HepG2 (cell line): Measurements from ENCODE around the gene TWNK. TPM values are rescaled to one million over a fixed set of nuclear protein-coding genes. Genes with fewer than 3 reads are reported as not detected.
A peak's percentile ranks its signal among the peaks of the same experiment; 100 is the strongest.

Source experiments
- AGO1 ChIP-seq: fragments of 200-400 bp; formaldehyde crosslinking; IDR thresholded peaks from 2 replicates; pipeline ENCODE4 v1.6.1; 2017; ENCODE audit warnings: mild to moderate bottlenecking, low read depth, low read length, moderate library complexity; ENCODE audit not compliant: poor library complexity, severe bottlenecking
- ATAD3A ChIP-seq: sonication (generic); formaldehyde crosslinking; IDR thresholded peaks from 2 replicates; pipeline ENCODE4 v1.4.0; 2020; ENCODE audit warnings: missing genetic modification reagents
- CHCHD3 ChIP-seq: sonication (generic); formaldehyde crosslinking; IDR thresholded peaks from 2 replicates; pipeline ENCODE4 v1.8.0; 2022; ENCODE audit warnings: mild to moderate bottlenecking, missing genetic modification reagents, moderate library complexity
- DPF2 ChIP-seq: sonication (generic); formaldehyde crosslinking; IDR thresholded peaks from 2 replicates; pipeline ENCODE4 v1.4.0; 2020; ENCODE audit warnings: mild to moderate bottlenecking, low read depth, missing genetic modification reagents, borderline replicate concordance
- EZH2 ChIP-seq: conservative IDR thresholded peaks from 2 replicates; pipeline ENCODE4 v1.6.1; 2012; ENCODE audit warnings: mild to moderate bottlenecking, low read depth, low read length, moderate library complexity
- HINFP ChIP-seq: sonication (generic); formaldehyde crosslinking; IDR thresholded peaks from 2 replicates; pipeline ENCODE4 v1.4.0; 2020; ENCODE audit warnings: low read depth, mild to moderate bottlenecking, missing genetic modification reagents
- JDP2 ChIP-seq: sonication (generic); formaldehyde crosslinking; IDR thresholded peaks from 2 replicates; pipeline ENCODE4 v1.8.1; 2022; ENCODE audit warnings: missing genetic modification reagents, borderline replicate concordance
- MED13 ChIP-seq: sonication (generic); formaldehyde crosslinking; IDR thresholded peaks from 2 replicates; pipeline ENCODE4 v1.5.0; 2020; ENCODE audit warnings: missing genetic modification reagents
- NCOR1 ChIP-seq: fragments of 200-600 bp; sonication (generic); IDR thresholded peaks from 2 replicates; pipeline ENCODE4 v1.7.0; 2017; ENCODE audit warnings: antibody characterized with exemption, low read length, borderline replicate concordance
- SIX4 ChIP-seq: sonication (generic); formaldehyde crosslinking; IDR thresholded peaks from 2 replicates; pipeline ENCODE4 v1.4.0; 2020; ENCODE audit warnings: missing genetic modification reagents
- SMYD3 ChIP-seq: sonication (generic); formaldehyde crosslinking; IDR thresholded peaks from 2 replicates; pipeline ENCODE4 v1.8.1; 2023; ENCODE audit warnings: mild to moderate bottlenecking, missing genetic modification reagents
- STAT5B ChIP-seq: sonication (generic); formaldehyde crosslinking; IDR thresholded peaks from 2 replicates; pipeline ENCODE4 v1.4.0; 2020; ENCODE audit warnings: missing genetic modification reagents
- ZC3H13 ChIP-seq: sonication (generic); formaldehyde crosslinking; IDR thresholded peaks from 2 replicates; pipeline ENCODE4 v1.8.1; 2023; ENCODE audit warnings: mild to moderate bottlenecking, missing genetic modification reagents, moderate library complexity
- ZNF225 ChIP-seq: sonication (generic); formaldehyde crosslinking; IDR thresholded peaks from 2 replicates; pipeline ENCODE4 v1.4.0; 2020; ENCODE audit warnings: mild to moderate bottlenecking, missing genetic modification reagents
- ZNF234 ChIP-seq: sonication (generic); formaldehyde crosslinking; conservative IDR thresholded peaks from 2 replicates; pipeline ENCODE4 v1.5.1; 2020; ENCODE audit warnings: mild to moderate bottlenecking, missing genetic modification reagents
- ZNF503 ChIP-seq: sonication (generic); formaldehyde crosslinking; IDR thresholded peaks from 2 replicates; pipeline ENCODE4 v1.4.0; 2020; ENCODE audit warnings: missing genetic modification reagents
- ZNF546 ChIP-seq: sonication (generic); formaldehyde crosslinking; conservative IDR thresholded peaks from 2 replicates; pipeline ENCODE4 v1.8.1; 2023; ENCODE audit warnings: mild to moderate bottlenecking, missing genetic modification reagents
- ZNF7 ChIP-seq: IDR thresholded peaks from 2 replicates; pipeline ENCODE4 v1.6.1; 2016; ENCODE audit warnings: missing biosample characterization, missing genetic modification reagents
- ZNF891 ChIP-seq: sonication (generic); formaldehyde crosslinking; IDR thresholded peaks from 2 replicates; pipeline ENCODE4 v1.5.0; 2020; ENCODE audit warnings: mild to moderate bottlenecking, missing genetic modification reagents
- polyA plus RNA-seq, 8 experiments: library from polyadenylated mRNA; depleted of rRNA in 3 of 8; stranded (reverse) in 7 of 8; unstranded in 1 of 8; fragments of >200 nt; fragmentation: Illumina TruSeq in 4 of 8; extraction: Trizol in 4 of 8; gene quantifications; 2 replicates each; pipeline versions ENCODE4 v1.2.1 to v1.2.3, GENCODE V29; 2011 to 2016; ENCODE audit warnings: low read depth in 4 of 8, missing spikeins in 1 of 8, mixed read lengths in 1 of 8; ENCODE audit not compliant: insufficient read depth in 1 of 8
- total RNA-seq, 5 experiments: library from RNA; depleted of rRNA; stranded (reverse); fragments of >200 nt; fragmentation: Illumina TruSeq; extraction: Trizol; gene quantifications; 2 replicates each; pipeline ENCODE4 v1.2.3, GENCODE V29; 2016; ENCODE audit warnings: low read depth in 1 of 5
- TF ChIP-seq, protein P1 (sequence below): IDR thresholded peaks from 2 replicates; pipeline ENCODE4 v1.6.1; 2016; ENCODE audit warnings: mild to moderate bottlenecking, missing biosample characterization, missing genetic modification reagents
- TF ChIP-seq, protein P2 (sequence below): sonication (generic); formaldehyde crosslinking; conservative IDR thresholded peaks from 2 replicates; pipeline ENCODE4 v1.4.0; 2020; ENCODE audit warnings: missing genetic modification reagents
- TF ChIP-seq, protein P3 (sequence below): sonication (generic); formaldehyde crosslinking; IDR thresholded peaks from 2 replicates; pipeline ENCODE4 v1.8.1; 2023; ENCODE audit warnings: missing genetic modification reagents, inconsistent platforms, borderline replicate concordance

TWNK gene
- total and polyA plus RNA-seq, 2 of the 13 experiments (the other 11 are each of a cell fraction or from before 2014, with no cell fraction given) = 10.7 to 16.5 TPM

- no peak for TF ChIP-seq ZNF503 (CRISPR knock-in tag)
- no peak for TF ChIP-seq ZNF891 (CRISPR knock-in tag)
- TF ChIP-seq SMYD3 = 0 out of 2 replicates have a peak, but pooled peaks have one; percentile 44
- TF ChIP-seq, protein P1, sequence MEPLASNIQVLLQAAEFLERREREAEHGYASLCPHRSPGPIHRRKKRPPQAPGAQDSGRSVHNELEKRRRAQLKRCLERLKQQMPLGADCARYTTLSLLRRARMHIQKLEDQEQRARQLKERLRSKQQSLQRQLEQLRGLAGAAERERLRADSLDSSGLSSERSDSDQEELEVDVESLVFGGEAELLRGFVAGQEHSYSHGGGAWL = peak; percentile 78
- TF ChIP-seq MED13 (CRISPR knock-in tag) = no peak
- 0 out of 2 replicates have a peak, but pooled peaks have one; percentile 73 for TF ChIP-seq ZC3H13
- TF ChIP-seq JDP2 = no peak
- no peak for TF ChIP-seq EZH2
- TF ChIP-seq ZNF234 (CRISPR knock-in tag) = no peak
- TF ChIP-seq, protein P2, sequence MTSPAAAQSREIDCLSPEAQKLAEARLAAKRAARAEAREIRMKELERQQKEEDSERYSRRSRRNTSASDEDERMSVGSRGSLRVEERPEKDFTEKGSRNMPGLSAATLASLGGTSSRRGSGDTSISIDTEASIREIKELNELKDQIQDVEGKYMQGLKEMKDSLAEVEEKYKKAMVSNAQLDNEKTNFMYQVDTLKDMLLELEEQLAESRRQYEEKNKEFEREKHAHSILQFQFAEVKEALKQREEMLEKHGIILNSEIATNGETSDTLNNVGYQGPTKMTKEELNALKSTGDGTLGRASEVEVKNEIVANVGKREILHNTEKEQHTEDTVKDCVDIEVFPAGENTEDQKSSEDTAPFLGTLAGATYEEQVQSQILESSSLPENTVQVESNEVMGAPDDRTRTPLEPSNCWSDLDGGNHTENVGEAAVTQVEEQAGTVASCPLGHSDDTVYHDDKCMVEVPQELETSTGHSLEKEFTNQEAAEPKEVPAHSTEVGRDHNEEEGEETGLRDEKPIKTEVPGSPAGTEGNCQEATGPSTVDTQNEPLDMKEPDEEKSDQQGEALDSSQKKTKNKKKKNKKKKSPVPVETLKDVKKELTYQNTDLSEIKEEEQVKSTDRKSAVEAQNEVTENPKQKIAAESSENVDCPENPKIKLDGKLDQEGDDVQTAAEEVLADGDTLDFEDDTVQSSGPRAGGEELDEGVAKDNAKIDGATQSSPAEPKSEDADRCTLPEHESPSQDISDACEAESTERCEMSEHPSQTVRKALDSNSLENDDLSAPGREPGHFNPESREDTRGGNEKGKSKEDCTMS (CRISPR knock-in tag) = no peak
- no peak; the same call in 1 of the 2 replicates for TF ChIP-seq CHCHD3 (CRISPR knock-in tag)
- TF ChIP-seq ZNF225 (CRISPR knock-in tag) = peak; percentile 46; the same call in 1 of the 2 replicates
- TF ChIP-seq SIX4 = no peak
- no peak for TF ChIP-seq DPF2 (CRISPR knock-in tag)
- no peak for TF ChIP-seq NCOR1
- TF ChIP-seq ATAD3A (CRISPR knock-in tag) = no peak
- TF ChIP-seq ZNF546 (CRISPR knock-in tag) = 0 out of 2 replicates have a peak, but pooled peaks have one; percentile 31
- no peak for TF ChIP-seq ZNF7 (CRISPR knock-in tag)
- TF ChIP-seq STAT5B = no peak
- TF ChIP-seq, protein P3, sequence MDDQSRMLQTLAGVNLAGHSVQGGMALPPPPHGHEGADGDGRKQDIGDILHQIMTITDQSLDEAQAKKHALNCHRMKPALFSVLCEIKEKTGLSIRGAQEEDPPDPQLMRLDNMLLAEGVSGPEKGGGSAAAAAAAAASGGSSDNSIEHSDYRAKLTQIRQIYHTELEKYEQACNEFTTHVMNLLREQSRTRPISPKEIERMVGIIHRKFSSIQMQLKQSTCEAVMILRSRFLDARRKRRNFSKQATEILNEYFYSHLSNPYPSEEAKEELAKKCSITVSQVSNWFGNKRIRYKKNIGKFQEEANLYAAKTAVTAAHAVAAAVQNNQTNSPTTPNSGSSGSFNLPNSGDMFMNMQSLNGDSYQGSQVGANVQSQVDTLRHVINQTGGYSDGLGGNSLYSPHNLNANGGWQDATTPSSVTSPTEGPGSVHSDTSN (CRISPR knock-in tag) = no peak
- TF ChIP-seq AGO1 = peak; percentile 42
- TF ChIP-seq HINFP (CRISPR knock-in tag) = peak; percentile 86; the same call in 1 of the 2 replicates
These were observed 31.5 kb downstream of the TWNK start (continued) for GRCh38 chr10:101018600-101019439.
